HCT116 (cell line): Measurements from ENCODE around the gene PRKCA. TPM values are rescaled to one million over a fixed set of nuclear protein-coding genes. Genes with fewer than 3 reads are reported as not detected.

Source experiments
- ATAC-seq: fragments of 200-7000 bp; cut with Tn5 transposase; 2 replicates; pipeline ENCODE4 v1.9.1; 2020; ENCODE audit warnings: mild to moderate bottlenecking, moderate library complexity
- BruUV-seq: library from RNA; stranded (reverse); fragments of 400-500 nt; replicated peaks from 2 replicates; lab custom pipeline; 2021; lab: Mats Ljungman, UMichigan
- CTCF ChIA-PET: fragments of 300-600 bp; sonication (Branson Sonifier 250); formaldehyde crosslinking; loops from one replicate; lab custom pipeline; 2021; ENCODE audit warnings: antibody characterized with exemption; lab: Charles Lee
- POLR2A ChIA-PET: fragments of 300-600, 350-600 bp; sonication (Branson Sonifier 250); formaldehyde crosslinking; loops from one replicate; lab custom pipeline; 2021; ENCODE audit warnings: antibody characterized with exemption; lab: Charles Lee
- RAD21 ChIA-PET, 2 experiments: fragments of 300-600 bp; sonication (Branson Sonifier 250); formaldehyde crosslinking; loops; one replicate each; lab custom pipeline; 2023; ENCODE audit warnings: low total read pairs in 2 of 2; ENCODE audit not compliant: uncharacterized antibody in 2 of 2, unreplicated experiment in 2 of 2, low non-redundant PET in 1 of 2; lab: Charles Lee
- DNase-seq: peaks from one replicate; pipeline ENCODE4 v3.0.0-alpha.2; 2010; ENCODE audit warnings: low read depth, low spot score
- H2AFZ ChIP-seq: fragments of 200-600 bp; shearing (Covaris generic), sonication (generic); 2 replicates; pipeline ENCODE4 v1.6.1; 2017; ENCODE audit warnings: low read depth, mixed run types, mixed read lengths, antibody characterized with exemption, low read length; ENCODE audit not compliant: poor library complexity, severe bottlenecking
- H3K27ac ChIP-seq: 2 replicates; pipeline ENCODE4 v1.5.1; 2012; ENCODE audit warnings: low read depth, low read length
- H3K27me3 ChIP-seq: fragments of 200-600 bp; sonication (generic); 2 replicates; pipeline ENCODE4 v1.6.1; 2016; ENCODE audit warnings: mixed run types, low read length, mixed read lengths; ENCODE audit not compliant: insufficient read depth
- H3K36me3 ChIP-seq, 2 experiments: fragments of 200-500 bp in 1 of 2; fragments of 200-600 bp in 1 of 2; sonication (Bioruptor generic) in 1 of 2; sonication (generic) in 1 of 2; 2 replicates each; pipeline versions ENCODE4 v1.5.1 to v1.6.1; 2014 to 2016; ENCODE audit warnings: low read length in 2 of 2, inconsistent platforms in 1 of 2, mixed read lengths in 1 of 2, mixed run types in 1 of 2; ENCODE audit not compliant: insufficient read depth in 2 of 2, control insufficient read depth in 1 of 2
- H3K4me1 ChIP-seq, 2 experiments: fragments of 200-600 bp in 1 of 2; sonication (generic) in 1 of 2; 2 replicates each; pipeline versions ENCODE4 v1.5.1 to v1.6.1; 2012 to 2017; ENCODE audit warnings: low read length in 2 of 2, inconsistent platforms in 1 of 2, mild to moderate bottlenecking in 1 of 2, mixed read lengths in 1 of 2, mixed run types in 1 of 2, moderate library complexity in 1 of 2; ENCODE audit not compliant: insufficient read depth in 2 of 2, control insufficient read depth in 1 of 2
- H3K4me2 ChIP-seq: fragments of 200-600 bp; sonication (generic); 2 replicates; pipeline ENCODE4 v1.6.1; 2017; ENCODE audit warnings: mixed run types, low read length, mixed read lengths
- H3K4me3 ChIP-seq, 2 experiments: fragments of 200-600 bp in 1 of 2; sonication (generic) in 1 of 2; replicated peaks in 1 of 2; 2 replicates each; pipeline ENCODE4 v1.5.1; 2011 to 2016; ENCODE audit warnings: low read length in 2 of 2, control low read depth in 1 of 2, low read depth in 1 of 2, mild to moderate bottlenecking in 1 of 2, mixed read lengths in 1 of 2, mixed run types in 1 of 2
- H3K79me2 ChIP-seq: fragments of 200-600 bp; sonication (generic); 2 replicates; pipeline ENCODE4 v1.6.1; 2017; ENCODE audit warnings: mild to moderate bottlenecking, mixed run types, low read length, moderate library complexity, mixed read lengths; ENCODE audit not compliant: insufficient read depth
- H3K9ac ChIP-seq: fragments of 200-600 bp; sonication (generic); 2 replicates; pipeline ENCODE4 v1.6.1; 2016; ENCODE audit warnings: low read length, mixed read lengths
- H3K9me2 ChIP-seq: fragments of 200-600 bp; sonication (generic), shearing (Covaris generic); 2 replicates; pipeline ENCODE4 v1.6.1; 2017; ENCODE audit warnings: mixed run types, mild to moderate bottlenecking, moderate library complexity; ENCODE audit not compliant: insufficient read depth
- H3K9me3 ChIP-seq, 2 experiments: fragments of 200-500 bp in 1 of 2; fragments of 200-600 bp in 1 of 2; sonication (Bioruptor generic) in 1 of 2; sonication (generic) in 1 of 2; 2 replicates each; pipeline ENCODE4 v1.6.1; 2014 to 2017; ENCODE audit warnings: low read length in 2 of 2, mixed read lengths in 2 of 2, inconsistent platforms in 1 of 2, low read depth in 1 of 2, mild to moderate bottlenecking in 1 of 2, mixed run types in 1 of 2, moderate library complexity in 1 of 2; ENCODE audit not compliant: control insufficient read depth in 1 of 2, insufficient read depth in 1 of 2
- H4K20me1 ChIP-seq: fragments of 200-600 bp; sonication (generic), shearing (Covaris generic); 2 replicates; pipeline ENCODE4 v1.6.1; 2017; ENCODE audit warnings: mixed run types, mild to moderate bottlenecking, moderate library complexity; ENCODE audit not compliant: insufficient read depth
- CBX3 ChIP-seq: IDR thresholded peaks from 2 replicates; pipeline ENCODE4 v1.6.1; 2012; ENCODE audit warnings: low read depth
- EGR1 ChIP-seq: IDR thresholded peaks from 2 replicates; pipeline ENCODE4 v1.6.1; 2012; ENCODE audit warnings: low read depth
- EZH2 ChIP-seq: fragments of 200-600 bp; sonication (generic); IDR thresholded peaks from 2 replicates; pipeline ENCODE4 v1.6.1; 2017; ENCODE audit warnings: antibody characterized with exemption, mixed run types
- EZH2phosphoT487 ChIP-seq: fragments of 200-600 bp; IDR thresholded peaks from 2 replicates; pipeline ENCODE4 v1.6.1; 2018; ENCODE audit warnings: antibody characterized with exemption, borderline replicate concordance
- FOSL1 ChIP-seq: IDR thresholded peaks from 2 replicates; pipeline ENCODE4 v1.6.1; 2012; ENCODE audit warnings: low read depth
- JUND ChIP-seq: IDR thresholded peaks from 2 replicates; pipeline ENCODE4 v1.6.1; 2012
- RAD21 ChIP-seq: IDR thresholded peaks from 2 replicates; pipeline ENCODE4 v1.6.1; 2012; ENCODE audit warnings: low read depth, mild to moderate bottlenecking
- SP1 ChIP-seq: IDR thresholded peaks from 2 replicates; pipeline ENCODE4 v1.6.1; 2012; ENCODE audit warnings: low read depth
- TCF7L2 ChIP-seq: IDR thresholded peaks from 2 replicates; pipeline ENCODE4 v1.7.0; 2011; ENCODE audit warnings: borderline replicate concordance, inconsistent platforms; ENCODE audit not compliant: insufficient read depth, insufficient read length; ENCODE audit errors: extremely low read depth
- YY1 ChIP-seq: IDR thresholded peaks from 2 replicates; pipeline ENCODE4 v1.6.1; 2011; ENCODE audit warnings: low read length, low read depth, moderate library complexity, mild to moderate bottlenecking; ENCODE audit not compliant: insufficient replicate concordance; ENCODE audit errors: extremely low read depth
- ZFX ChIP-seq: fragments of 450-650 bp; IDR thresholded peaks from 2 replicates; pipeline ENCODE4 v1.6.1; 2017
- intact Hi-C: fragments of 100-400 bp; cut with micrococcal nuclease; formaldehyde crosslinking; loops from 2 replicates; pipeline ENCODE4 v1.10.0; 2022
- total RNA-seq: library from RNA; stranded (reverse); gene quantifications from one replicate; pipeline ENCODE4 v1.2.1, GENCODE V29; 2021; ENCODE audit not compliant: unreplicated experiment
- TF ChIP-seq, protein P1 (sequence below): IDR thresholded peaks from 2 replicates; pipeline ENCODE4 v1.6.1; 2012; ENCODE audit warnings: low read depth
- TF ChIP-seq, protein P2 (sequence below), 3 experiments: fragments of 200-600 bp in 1 of 3; sonication (generic) in 1 of 3; IDR thresholded peaks in 2 of 3; conservative IDR thresholded peaks in 1 of 3; 2 replicates each; pipeline ENCODE4 v1.5.1; 2012 to 2017; ENCODE audit warnings: low read depth in 2 of 3, low read length in 2 of 3, antibody characterized with exemption in 1 of 3, borderline replicate concordance in 1 of 3, control low read depth in 1 of 3, mild to moderate bottlenecking in 1 of 3, mixed read lengths in 1 of 3, mixed run types in 1 of 3, moderate library complexity in 1 of 3; ENCODE audit not compliant: insufficient read depth in 1 of 3
- TF ChIP-seq, protein P3 (sequence below): IDR thresholded peaks from 2 replicates; pipeline ENCODE4 v1.6.1; 2012

Gene PRKCA
- total RNA-seq, 1 experiment from 2014 or later: 18.8 TPM

DNA sequence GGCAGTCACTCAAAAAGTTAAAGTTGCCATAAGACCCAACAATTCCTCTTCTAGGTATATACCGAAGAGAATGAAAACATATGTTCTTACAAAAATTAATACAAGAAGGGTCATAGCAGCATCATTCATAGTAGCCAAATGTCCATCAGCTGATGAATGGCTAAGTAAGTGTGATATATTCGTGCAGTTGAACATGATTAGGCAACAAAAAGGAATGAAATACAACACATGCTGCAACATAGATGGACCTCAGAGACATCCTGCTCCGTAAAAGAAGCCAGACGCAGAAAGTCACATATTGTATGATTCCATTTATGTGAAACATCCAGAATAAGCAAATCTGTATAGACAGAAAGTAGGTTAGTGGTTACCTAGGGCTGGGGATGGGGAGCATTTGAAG lies 303.1 kb downstream of the PRKCA start:
- Histone ChIP-seq H3K9ac (no peak overlapping the region), H2AFZ (no peak overlapping the region), H3K9me2 (no peaks in the 10 kb centered on the region; the same call in 1 of the 2 replicates), H3K9me3 (no peaks in the 10 kb centered on the region), H3K79me2 (no peaks in the 10 kb centered on the region), H3K4me1 (no peaks in the 10 kb centered on the region), H3K27ac (no peak overlapping the region), H3K4me2 (no peak overlapping the region), H3K4me3 (no peak overlapping the region), H4K20me1 (no peaks in the 10 kb centered on the region), H3K27me3 (no peaks in the 10 kb centered on the region), H3K36me3 (no peaks in the 10 kb centered on the region)
- BruUV-seq: no TSS peak
- intact Hi-C loops: no loop called here
- ChIA-PET CTCF (no interaction called here), RAD21 (no interaction called here), POLR2A (no interaction called here)
- TF ChIP-seq EZH2 (no peak), EGR1 (no peak), CBX3 (no peak), ZFX (no peak), JUND (no peak), RAD21 (no peak), TCF7L2 (no peak), YY1 (no peak), SP1 (no peak), EZH2phosphoT487 (no peak), FOSL1 (no peak)
- TF ChIP-seq, protein P1, sequence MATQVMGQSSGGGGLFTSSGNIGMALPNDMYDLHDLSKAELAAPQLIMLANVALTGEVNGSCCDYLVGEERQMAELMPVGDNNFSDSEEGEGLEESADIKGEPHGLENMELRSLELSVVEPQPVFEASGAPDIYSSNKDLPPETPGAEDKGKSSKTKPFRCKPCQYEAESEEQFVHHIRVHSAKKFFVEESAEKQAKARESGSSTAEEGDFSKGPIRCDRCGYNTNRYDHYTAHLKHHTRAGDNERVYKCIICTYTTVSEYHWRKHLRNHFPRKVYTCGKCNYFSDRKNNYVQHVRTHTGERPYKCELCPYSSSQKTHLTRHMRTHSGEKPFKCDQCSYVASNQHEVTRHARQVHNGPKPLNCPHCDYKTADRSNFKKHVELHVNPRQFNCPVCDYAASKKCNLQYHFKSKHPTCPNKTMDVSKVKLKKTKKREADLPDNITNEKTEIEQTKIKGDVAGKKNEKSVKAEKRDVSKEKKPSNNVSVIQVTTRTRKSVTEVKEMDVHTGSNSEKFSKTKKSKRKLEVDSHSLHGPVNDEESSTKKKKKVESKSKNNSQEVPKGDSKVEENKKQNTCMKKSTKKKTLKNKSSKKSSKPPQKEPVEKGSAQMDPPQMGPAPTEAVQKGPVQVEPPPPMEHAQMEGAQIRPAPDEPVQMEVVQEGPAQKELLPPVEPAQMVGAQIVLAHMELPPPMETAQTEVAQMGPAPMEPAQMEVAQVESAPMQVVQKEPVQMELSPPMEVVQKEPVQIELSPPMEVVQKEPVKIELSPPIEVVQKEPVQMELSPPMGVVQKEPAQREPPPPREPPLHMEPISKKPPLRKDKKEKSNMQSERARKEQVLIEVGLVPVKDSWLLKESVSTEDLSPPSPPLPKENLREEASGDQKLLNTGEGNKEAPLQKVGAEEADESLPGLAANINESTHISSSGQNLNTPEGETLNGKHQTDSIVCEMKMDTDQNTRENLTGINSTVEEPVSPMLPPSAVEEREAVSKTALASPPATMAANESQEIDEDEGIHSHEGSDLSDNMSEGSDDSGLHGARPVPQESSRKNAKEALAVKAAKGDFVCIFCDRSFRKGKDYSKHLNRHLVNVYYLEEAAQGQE: no peak
- TF ChIP-seq, protein P2, sequence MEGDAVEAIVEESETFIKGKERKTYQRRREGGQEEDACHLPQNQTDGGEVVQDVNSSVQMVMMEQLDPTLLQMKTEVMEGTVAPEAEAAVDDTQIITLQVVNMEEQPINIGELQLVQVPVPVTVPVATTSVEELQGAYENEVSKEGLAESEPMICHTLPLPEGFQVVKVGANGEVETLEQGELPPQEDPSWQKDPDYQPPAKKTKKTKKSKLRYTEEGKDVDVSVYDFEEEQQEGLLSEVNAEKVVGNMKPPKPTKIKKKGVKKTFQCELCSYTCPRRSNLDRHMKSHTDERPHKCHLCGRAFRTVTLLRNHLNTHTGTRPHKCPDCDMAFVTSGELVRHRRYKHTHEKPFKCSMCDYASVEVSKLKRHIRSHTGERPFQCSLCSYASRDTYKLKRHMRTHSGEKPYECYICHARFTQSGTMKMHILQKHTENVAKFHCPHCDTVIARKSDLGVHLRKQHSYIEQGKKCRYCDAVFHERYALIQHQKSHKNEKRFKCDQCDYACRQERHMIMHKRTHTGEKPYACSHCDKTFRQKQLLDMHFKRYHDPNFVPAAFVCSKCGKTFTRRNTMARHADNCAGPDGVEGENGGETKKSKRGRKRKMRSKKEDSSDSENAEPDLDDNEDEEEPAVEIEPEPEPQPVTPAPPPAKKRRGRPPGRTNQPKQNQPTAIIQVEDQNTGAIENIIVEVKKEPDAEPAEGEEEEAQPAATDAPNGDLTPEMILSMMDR (IDR thresholded peaks at IDR 0.05 in 2 of 3, conservative IDR thresholded peaks at IDR 0.05 in 1 of 3; ENCODE audit: borderline replicate concordance in 1 of 3, insufficient read depth in 1 of 3, low read depth in 2 of 3, low read length in 2 of 3): no peak
- TF ChIP-seq, protein P3, sequence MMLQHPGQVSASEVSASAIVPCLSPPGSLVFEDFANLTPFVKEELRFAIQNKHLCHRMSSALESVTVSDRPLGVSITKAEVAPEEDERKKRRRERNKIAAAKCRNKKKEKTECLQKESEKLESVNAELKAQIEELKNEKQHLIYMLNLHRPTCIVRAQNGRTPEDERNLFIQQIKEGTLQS: no peak
- ATAC-seq (no peak), DNase-seq (no peak)
